DMS153 treated with DMSO at 0.1 percent for 48 hours (cell line): ENCODE data around the gene DUOX1.
"Not testable (repeated sequence)": the region's sequence is repeated elsewhere in the genome, so short reads cannot be mapped to it uniquely, and the experiment has no call there.

ENCODE experiments used
- DNase-seq: peaks from one replicate; lab custom pipeline; 2025; ENCODE audit not compliant: unreplicated experiment; lab: John Stamatoyannopoulos, UW

Gene DUOX1

DNA sequence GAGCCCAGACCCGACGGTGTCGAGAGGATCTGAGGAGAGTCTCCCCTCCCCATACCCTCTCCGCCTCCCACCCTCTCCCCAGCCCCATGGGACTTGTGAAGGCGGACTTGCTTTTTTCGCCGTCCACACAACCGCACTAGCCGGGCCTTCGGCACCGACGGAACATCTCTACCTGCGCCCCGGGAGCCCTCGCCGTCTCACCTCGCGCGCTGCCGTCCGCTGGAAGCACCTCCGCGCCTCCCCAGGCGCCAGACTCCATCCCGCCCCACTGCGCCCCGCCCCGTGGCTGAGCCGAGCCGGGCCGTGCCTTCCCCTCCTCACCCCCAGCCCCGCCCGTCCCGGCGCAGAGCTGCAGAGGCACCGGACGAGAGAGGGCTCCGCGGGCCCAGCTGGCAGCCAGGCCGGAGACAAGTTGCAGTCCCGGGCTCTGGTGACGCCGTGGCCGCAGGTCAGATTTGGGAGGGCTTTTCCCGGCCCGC lies at the start of gene DUOX1, which contains the start of gene DUOXA1:
TSS of gene DUOX1 (plus strand) at position 344 of the 479 bp plus-strand sequence. CDS start 1,973 bp downstream, outside the sequence.
TSS of gene DUOXA1 (minus strand) at position 229 of the 479 bp plus-strand sequence. CDS start 6,865 bp downstream, outside the sequence.
- DNase-seq, result no peak

DNA sequence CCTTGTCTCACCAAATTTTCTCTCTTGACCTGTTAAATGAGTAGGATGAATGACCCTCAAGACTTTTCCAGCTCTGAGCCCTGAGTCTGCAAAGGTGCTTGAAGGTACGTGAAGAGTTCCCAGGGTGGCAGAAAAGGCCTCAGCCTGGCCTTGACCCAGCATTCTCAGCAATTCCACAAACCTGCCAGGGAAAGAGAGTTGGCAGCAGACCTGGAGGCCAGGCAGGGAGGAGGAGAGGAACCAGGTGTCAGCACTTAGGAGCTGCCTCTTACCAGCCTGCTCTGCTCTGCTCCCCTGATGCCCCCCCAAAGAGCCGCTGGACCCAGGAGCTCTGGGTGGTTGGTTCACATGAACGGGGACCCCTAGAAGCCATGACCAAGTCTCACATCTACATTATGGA lies 49.2 kb upstream of the DUOX1 start:
- not testable (repeated sequence) for DNase-seq

DNA sequence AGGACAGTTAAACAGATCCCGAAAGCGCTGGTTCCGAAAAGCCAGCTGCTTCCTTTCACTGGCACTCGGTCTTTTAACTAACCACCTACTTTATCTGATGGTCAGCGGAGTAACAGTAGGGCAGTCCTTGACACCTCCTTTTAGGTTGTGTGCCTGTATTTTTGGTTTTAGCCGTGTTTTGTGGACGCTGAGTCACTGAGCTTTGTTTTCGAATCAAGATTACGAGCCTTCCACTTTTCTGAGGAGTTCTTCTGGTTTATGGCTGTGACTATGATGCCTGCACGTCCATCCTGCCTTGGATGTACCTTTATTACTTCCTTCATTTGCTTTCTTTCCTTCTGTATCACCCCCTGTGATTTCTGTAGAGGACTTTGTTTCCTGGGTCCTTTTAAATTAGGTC lies 47.4 kb upstream of the DUOX1 start:
- not testable (repeated sequence) for DNase-seq

GRCh38 chr15:45083223-45083622 lies 46.6 kb upstream of the DUOX1 start:
- DNase-seq, result no peak

DNA sequence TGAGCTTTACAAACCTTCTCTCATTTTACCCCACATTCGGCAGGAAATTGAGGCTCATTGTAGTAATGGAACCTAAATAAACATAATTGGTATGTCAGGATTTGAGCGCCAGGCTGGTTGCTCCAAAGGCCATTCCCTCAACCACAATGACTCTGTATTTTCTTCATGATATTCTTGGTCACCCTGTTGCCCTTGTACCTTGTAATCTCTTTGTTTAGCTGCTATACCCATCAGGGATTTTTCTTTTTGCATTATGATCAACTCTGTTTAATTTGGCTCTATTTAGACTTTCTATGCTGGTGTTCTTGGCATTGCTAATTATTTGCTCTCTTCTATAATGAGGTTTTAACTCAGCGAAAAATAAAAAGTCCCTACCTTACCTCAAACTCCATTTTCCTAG lies 45.6 kb upstream of the DUOX1 start:
- no peak for DNase-seq

- DNase-seq, result no peak
These were observed 42.3 kb upstream of the DUOX1 start for GRCh38 chr15:45087513-45087912.

- DNase-seq, result no peak
These were observed 40.7 kb upstream of the DUOX1 start for GRCh38 chr15:45088801-45089711.

GRCh38 chr15:45089712-45090373 lies 40.0 kb upstream of the DUOX1 start:
- DNase-seq, result no peak

DNA sequence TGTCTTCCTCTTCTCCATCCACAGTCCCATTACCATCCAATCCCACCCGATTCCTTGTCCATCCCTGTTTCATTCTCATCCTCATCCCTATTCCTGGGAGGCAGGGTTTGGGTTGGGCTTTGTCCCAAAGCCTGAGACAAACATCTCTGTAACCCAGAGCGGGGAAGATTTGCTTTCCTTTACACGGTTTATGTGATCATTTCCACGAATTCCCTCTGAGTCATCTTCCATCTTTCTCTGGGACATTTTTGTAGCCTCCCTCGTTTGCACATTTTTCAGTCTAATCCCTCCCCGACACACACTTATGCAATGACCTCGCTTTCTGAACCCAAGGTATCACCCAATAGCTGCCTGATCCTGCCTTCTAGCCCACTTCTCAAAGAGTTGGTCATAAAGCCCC lies 38.6 kb upstream of the DUOX1 start:
- no peak for DNase-seq

DNA sequence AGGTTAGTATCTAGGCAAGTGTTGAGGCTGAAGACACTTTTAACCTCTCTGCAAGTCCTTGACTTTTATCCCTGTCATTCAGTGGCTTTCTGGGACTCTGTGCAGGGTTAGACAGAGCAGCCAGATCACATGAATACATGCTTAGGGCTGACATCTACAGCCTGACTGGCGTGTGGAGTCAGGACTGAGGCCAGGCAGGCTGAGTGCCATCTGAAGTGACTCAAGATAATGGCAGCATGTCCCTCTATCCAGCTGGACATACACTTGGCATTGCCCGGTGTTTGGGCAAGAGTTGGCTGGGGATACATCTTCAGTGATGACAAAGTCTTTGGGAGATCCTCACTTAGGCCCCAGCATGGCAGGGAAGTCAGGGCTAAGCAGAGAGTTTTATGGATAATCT lies 38.2 kb upstream of the DUOX1 start:
- DNase-seq, result no peak

- DNase-seq, result no peak
These were observed 36.8 kb upstream of the DUOX1 start for GRCh38 chr15:45093013-45093412.

- no peak for DNase-seq
These were observed 36.0 kb upstream of the DUOX1 start for GRCh38 chr15:45093622-45094357.

DNA sequence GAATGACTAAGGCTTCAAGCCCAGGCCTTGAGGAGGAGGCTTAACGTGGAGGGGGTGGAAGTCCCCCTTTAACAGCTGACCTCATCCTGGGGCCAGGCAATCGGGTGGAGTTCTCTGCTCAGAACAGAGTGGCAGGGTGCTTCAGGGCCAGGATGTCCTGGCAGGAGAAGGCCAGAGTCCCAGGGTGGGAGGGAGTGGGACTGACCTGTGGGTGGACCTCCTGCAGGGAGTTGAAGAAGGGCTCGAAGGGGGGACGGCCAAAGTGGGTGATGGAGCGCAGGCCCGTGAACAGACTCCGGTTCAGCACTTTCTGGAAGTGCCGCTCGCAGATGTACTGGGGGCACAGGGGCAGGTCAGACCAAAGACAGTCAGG lies 35.5 kb upstream of the DUOX1 start:
- no peak for DNase-seq

- no peak for DNase-seq
These were observed 34.1 kb upstream of the DUOX1 start for GRCh38 chr15:45095661-45096060.

DNA sequence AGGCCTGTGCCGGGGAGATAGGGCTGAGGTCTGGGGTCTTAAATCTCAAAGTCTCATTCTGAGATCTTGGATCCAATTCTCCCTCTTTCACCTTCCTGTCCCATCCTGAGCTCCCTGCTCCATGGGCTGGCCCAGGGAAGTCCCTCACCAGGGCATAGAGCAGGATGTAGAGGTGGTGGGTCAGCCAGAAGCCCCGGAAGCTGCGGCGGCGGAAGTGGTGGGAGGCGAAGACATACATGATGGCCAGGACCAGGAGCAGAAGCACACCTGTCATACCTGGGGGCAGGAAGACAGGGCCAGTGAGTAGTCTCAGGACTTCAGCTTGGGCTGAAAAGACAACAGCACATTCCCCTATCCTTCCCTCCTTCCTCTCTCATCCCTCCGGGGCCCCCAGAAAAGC lies 32.3 kb upstream of the DUOX1 start:
- no peak for DNase-seq

DNA sequence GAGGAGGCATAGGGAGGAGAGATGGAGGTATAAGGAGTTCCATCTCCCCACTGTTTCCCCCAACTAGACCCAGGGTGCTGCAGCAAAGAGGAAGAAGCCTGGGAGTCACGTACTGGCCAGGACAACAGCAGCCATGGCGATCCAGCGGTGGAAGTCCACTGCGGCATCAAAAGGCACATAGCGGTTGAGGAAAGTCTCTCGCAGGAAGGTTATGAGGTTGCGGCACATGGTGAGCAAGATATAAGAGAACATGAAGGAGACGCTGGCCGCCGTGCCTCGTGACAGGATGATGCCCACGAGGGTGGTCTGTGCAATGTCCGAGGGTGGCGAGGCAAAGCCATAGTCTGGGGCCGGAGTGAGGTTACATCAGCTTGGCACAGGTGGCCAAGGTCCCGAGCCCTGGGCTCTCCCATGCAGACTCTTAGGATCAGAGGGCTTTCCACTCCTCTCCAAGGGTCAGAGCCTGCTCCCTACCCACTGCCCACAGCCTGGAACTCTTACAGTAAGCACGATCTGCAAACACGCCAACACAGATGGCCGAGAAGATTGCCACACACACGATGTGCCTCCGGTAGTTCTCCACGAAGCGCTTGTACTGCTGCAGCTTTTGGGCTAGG lies 30.1 kb upstream of the DUOX1 start:
- no peak for DNase-seq

DNA sequence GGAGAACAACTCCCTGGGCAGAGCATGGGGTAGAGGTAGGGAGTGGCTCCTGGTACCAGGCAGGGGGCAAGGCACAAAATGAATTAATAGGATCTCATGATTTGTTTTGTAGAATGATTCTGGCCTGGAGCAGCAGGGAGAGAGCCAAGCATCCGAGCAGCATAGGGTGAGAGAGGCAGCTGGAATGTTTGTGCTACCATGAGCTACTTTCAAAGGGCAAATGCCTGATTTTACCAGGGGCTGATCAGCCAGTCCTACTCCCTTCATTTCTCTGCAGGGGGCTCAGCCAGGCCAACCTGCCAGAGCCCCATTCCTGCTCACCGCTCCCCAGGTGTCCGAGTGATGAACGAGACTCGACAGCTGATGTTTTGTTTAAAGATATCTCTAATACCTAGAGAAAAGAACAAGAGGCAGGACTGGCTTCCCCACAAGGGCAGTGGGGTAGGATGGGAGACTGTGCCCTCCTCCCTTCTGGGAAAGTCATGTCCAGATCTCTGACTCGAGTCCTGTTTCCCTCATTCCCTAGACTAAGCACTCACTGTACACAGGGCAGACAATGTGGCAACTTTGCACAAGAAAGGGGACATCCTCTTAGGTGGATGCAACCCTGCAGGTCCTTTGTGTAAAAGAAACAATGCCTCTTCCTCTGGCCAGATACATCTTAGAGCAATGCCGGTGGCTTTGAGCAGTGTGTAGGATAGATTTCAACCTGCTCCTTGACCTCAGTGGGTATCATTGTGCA lies 28.7 kb upstream of the DUOX1 start:
- no peak for DNase-seq

GRCh38 chr15:45101749-45102148 lies 28.0 kb upstream of the DUOX1 start:
- no peak for DNase-seq

DNA sequence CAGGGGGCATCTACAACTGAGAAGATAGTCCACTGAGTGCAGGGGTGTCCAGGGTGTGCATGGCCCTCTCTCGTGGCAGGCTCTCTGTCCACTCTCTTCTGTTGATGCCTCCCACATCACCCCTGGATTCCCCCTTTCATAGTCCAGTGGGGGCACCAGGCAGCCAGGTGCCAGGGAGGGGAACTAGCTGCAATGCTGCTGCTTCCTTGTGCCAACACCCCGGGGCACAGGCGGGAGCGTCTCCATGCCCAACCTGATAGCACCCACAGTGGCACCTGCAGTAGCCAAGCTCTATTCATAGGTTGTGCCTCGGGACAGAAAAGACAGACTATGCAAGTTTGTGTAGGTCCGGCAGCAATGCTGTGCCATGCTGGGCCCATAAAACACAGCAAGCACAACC lies 27.6 kb upstream of the DUOX1 start:
- DNase-seq, result no peak

- DNase-seq, result not testable (repeated sequence)
These were observed 25.6 kb upstream of the DUOX1 start for GRCh38 chr15:45104170-45104569.
